Panc1 (cell line): Measurements from ENCODE around the gene CFAP74.

Source experiments
- POLR2AphosphoS5 ChIP-seq: IDR thresholded peaks from 2 replicates; pipeline ENCODE4 v1.6.1; 2012; ENCODE audit warnings: mild to moderate bottlenecking, low read depth, low read length, moderate library complexity
- TCF7L2 ChIP-seq: IDR thresholded peaks from 2 replicates; pipeline ENCODE4 v1.6.1; 2011; ENCODE audit warnings: mild to moderate bottlenecking, low read depth, low read length, inconsistent platforms
- TF ChIP-seq, protein P1 (sequence below): fragments of 450-650 bp; IDR thresholded peaks from 2 replicates; pipeline ENCODE4 v1.5.1; 2017; ENCODE audit warnings: mild to moderate bottlenecking
- TF ChIP-seq, protein P2 (sequence below), 2 experiments: IDR thresholded peaks; 2 replicates each; pipeline ENCODE4 v1.6.1; 2011 to 2012; ENCODE audit warnings: low read depth in 2 of 2, control low read depth in 1 of 2, low read length in 1 of 2, mild to moderate bottlenecking in 1 of 2, moderate library complexity in 1 of 2; ENCODE audit not compliant: insufficient read depth in 1 of 2

DNA sequence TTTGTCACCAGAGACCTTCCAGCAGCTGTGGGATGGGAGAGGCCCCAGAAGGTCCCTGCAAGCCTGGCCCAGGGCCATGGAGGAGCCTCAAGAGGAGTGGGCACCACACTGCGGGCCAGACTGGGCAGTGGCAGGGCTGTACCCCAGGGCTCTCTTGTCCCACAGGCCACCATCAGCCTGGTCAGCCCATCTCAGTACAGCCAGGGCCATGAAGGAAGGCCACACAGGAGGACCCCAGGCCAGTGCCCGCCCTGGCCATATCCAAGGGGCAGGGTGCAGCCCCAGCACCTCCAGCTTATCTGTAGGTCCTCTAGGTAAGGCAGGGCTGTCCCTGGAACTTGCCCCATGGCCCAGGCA lies 109.6 kb downstream of the CFAP74 start:
- TF ChIP-seq, protein P1, sequence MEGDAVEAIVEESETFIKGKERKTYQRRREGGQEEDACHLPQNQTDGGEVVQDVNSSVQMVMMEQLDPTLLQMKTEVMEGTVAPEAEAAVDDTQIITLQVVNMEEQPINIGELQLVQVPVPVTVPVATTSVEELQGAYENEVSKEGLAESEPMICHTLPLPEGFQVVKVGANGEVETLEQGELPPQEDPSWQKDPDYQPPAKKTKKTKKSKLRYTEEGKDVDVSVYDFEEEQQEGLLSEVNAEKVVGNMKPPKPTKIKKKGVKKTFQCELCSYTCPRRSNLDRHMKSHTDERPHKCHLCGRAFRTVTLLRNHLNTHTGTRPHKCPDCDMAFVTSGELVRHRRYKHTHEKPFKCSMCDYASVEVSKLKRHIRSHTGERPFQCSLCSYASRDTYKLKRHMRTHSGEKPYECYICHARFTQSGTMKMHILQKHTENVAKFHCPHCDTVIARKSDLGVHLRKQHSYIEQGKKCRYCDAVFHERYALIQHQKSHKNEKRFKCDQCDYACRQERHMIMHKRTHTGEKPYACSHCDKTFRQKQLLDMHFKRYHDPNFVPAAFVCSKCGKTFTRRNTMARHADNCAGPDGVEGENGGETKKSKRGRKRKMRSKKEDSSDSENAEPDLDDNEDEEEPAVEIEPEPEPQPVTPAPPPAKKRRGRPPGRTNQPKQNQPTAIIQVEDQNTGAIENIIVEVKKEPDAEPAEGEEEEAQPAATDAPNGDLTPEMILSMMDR, result no peak
- TF ChIP-seq POLR2AphosphoS5 (no peak), TCF7L2 (no peak)
- TF ChIP-seq, protein P2, sequence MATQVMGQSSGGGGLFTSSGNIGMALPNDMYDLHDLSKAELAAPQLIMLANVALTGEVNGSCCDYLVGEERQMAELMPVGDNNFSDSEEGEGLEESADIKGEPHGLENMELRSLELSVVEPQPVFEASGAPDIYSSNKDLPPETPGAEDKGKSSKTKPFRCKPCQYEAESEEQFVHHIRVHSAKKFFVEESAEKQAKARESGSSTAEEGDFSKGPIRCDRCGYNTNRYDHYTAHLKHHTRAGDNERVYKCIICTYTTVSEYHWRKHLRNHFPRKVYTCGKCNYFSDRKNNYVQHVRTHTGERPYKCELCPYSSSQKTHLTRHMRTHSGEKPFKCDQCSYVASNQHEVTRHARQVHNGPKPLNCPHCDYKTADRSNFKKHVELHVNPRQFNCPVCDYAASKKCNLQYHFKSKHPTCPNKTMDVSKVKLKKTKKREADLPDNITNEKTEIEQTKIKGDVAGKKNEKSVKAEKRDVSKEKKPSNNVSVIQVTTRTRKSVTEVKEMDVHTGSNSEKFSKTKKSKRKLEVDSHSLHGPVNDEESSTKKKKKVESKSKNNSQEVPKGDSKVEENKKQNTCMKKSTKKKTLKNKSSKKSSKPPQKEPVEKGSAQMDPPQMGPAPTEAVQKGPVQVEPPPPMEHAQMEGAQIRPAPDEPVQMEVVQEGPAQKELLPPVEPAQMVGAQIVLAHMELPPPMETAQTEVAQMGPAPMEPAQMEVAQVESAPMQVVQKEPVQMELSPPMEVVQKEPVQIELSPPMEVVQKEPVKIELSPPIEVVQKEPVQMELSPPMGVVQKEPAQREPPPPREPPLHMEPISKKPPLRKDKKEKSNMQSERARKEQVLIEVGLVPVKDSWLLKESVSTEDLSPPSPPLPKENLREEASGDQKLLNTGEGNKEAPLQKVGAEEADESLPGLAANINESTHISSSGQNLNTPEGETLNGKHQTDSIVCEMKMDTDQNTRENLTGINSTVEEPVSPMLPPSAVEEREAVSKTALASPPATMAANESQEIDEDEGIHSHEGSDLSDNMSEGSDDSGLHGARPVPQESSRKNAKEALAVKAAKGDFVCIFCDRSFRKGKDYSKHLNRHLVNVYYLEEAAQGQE (IDR thresholded peaks at IDR 0.05; ENCODE audit: insufficient read depth in 1 of 2, low read depth in 2 of 2, low read length in 1 of 2), result no peak
